ENCODE measurements around the gene ARHGAP44. TPM values are rescaled to one million over a fixed set of nuclear protein-coding genes. Genes with fewer than 3 reads are reported as not detected.

The ARHGAP44 gene
- total RNA-seq, 4 donors from 2014 or later: 1.4 to 6.2 (median 2.1) TPM

DNA sequence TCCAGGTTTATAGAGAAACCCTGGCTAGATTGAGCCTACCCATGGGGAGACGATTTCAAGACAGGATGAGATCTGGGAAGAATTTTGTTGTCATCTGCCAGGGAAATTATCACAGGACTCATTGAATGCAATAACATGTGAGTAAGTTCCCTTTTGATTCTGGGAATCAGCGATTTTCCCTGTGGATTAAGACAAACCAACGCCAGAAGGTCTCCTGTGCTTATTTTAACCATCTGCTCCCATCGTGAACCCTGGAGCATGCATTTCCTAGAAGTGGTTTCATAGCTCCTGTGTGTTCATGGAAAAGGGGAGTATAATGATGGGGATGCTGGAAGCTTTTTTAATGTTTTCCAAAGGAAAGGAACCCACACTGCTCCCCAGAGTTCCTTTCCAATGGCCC, 21.0 kb upstream of the ARHGAP44 start:
- intact Hi-C loops (cut with DNase I; ENCODE audit: low total_unique reads): no loop called here
- no peak for ATAC-seq
- TF ChIP-seq, protein P1, sequence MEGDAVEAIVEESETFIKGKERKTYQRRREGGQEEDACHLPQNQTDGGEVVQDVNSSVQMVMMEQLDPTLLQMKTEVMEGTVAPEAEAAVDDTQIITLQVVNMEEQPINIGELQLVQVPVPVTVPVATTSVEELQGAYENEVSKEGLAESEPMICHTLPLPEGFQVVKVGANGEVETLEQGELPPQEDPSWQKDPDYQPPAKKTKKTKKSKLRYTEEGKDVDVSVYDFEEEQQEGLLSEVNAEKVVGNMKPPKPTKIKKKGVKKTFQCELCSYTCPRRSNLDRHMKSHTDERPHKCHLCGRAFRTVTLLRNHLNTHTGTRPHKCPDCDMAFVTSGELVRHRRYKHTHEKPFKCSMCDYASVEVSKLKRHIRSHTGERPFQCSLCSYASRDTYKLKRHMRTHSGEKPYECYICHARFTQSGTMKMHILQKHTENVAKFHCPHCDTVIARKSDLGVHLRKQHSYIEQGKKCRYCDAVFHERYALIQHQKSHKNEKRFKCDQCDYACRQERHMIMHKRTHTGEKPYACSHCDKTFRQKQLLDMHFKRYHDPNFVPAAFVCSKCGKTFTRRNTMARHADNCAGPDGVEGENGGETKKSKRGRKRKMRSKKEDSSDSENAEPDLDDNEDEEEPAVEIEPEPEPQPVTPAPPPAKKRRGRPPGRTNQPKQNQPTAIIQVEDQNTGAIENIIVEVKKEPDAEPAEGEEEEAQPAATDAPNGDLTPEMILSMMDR (IDR thresholded peaks at IDR 0.05 in 4 of 5, conservative IDR thresholded peaks at IDR 0.05 in 1 of 5): no peak
- TF ChIP-seq POLR2A (IDR thresholded peaks at IDR 0.05): no peak
- Histone ChIP-seq H3K27ac (no peak overlapping the region), H3K4me1 (no peaks in the 10 kb centered on the region), H3K36me3 (no peaks in the 10 kb centered on the region), H3K27me3 (no peaks in the 10 kb centered on the region), H3K9me3 (no peaks in the 10 kb centered on the region), H3K4me3 (no peak overlapping the region)
- DNase-seq: no peak
- in situ Hi-C loops (cut with MboI; ENCODE audit: low sequenced_read_pairs in 4 of 4): no loop called here

DNA sequence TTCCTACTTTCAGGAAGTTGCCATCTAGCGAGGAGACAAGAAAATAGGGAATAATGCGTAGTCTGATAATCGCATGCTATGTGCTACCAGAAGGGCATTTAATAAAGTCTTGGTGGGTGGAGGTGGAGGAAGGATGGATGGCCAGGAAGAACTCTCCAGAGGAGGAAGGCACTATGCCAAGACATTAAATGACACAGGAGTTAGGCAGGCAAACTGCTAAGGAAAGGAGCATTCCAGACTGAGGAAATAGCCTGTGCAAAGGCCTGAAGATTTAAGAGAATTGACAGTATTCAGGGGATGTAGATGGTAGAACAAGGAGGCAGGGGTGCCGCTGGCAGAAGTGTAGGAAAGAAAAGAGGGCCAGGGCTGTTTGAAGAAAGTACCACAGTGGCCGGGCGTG, 19.3 kb upstream of the ARHGAP44 start:
- Histone ChIP-seq H3K36me3 (no peaks in the 10 kb centered on the region), H3K4me1 (no peaks in the 10 kb centered on the region), H3K27ac (no peak overlapping the region), H3K9me3 (no peaks in the 10 kb centered on the region), H3K4me3 (no peak overlapping the region), H3K27me3 (no peaks in the 10 kb centered on the region)
- intact Hi-C loops (cut with DNase I; ENCODE audit: low total_unique reads) (no loop called here), in situ Hi-C loops (cut with MboI; ENCODE audit: low sequenced_read_pairs in 4 of 4) (no loop called here)
- no peak for DNase-seq
- no peak for TF ChIP-seq POLR2A (IDR thresholded peaks at IDR 0.05)
- TF ChIP-seq, protein P1 (IDR thresholded peaks at IDR 0.05 in 4 of 5, conservative IDR thresholded peaks at IDR 0.05 in 1 of 5): no peak
- no peak for ATAC-seq

DNA sequence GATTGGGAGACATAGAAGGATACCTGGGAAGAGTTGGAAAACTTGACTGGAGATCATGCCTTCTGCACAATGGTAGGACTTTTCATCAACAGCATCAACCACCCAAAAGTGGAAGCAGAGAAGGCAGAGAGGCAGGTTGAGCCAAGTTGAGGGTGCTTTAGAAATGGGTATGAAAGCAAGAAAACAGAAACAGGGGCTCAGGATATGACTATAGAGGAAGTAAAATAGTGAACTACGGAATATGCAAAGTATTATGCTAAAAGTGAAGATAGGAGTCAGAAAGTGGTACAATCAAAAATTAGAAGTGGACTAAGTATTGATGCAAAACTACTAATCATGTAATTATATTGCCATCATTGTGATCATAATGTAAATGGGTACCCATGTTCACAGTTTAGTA, 16.1 kb upstream of the ARHGAP44 start:
- no peak for ATAC-seq
- Histone ChIP-seq H3K9me3 (no peaks in the 10 kb centered on the region), H3K4me3 (no peak overlapping the region), H3K27ac (no peak overlapping the region), H3K27me3 (no peaks in the 10 kb centered on the region), H3K4me1 (no peaks in the 10 kb centered on the region), H3K36me3 (no peaks in the 10 kb centered on the region)
- TF ChIP-seq POLR2A (IDR thresholded peaks at IDR 0.05): no peak
- TF ChIP-seq, protein P1 (IDR thresholded peaks at IDR 0.05 in 4 of 5, conservative IDR thresholded peaks at IDR 0.05 in 1 of 5): no peak
- intact Hi-C loops (cut with DNase I; ENCODE audit: low total_unique reads) (no loop called here), in situ Hi-C loops (cut with MboI; ENCODE audit: low sequenced_read_pairs in 4 of 4) (no loop called here)
- no peak for DNase-seq

DNA sequence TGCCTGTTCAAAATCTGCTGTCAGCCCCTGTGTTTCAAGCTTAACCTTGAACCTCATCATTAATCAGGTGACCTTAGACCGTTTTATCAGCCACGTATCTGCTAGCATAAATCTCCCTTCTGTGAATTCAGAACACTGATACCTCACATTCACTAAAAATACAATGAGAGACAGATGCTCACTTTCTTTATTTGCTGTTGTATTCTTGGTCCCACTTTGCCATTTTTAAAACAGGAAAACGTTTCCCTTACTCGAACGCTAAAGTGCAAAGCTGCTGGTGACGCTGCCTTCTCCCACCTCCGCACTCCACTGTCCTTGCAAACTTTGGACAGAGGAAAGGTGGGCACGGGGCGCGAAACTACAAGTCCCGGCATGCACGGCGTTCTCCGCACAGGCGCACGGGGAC, 220 bp upstream of the ARHGAP44 start:
- TF ChIP-seq, protein P1 (IDR thresholded peaks at IDR 0.05 in 4 of 5, conservative IDR thresholded peaks at IDR 0.05 in 1 of 5): no peak
- no peak for TF ChIP-seq POLR2A (IDR thresholded peaks at IDR 0.05)
- H3K4me1 ChIP-seq: no peaks in the 10 kb centered on the region
- peaks cover 0 to 15% (median 0%) of the 10 kb centered on the region in 3 donors for H3K27me3 ChIP-seq
- H3K9me3 ChIP-seq: no peaks in the 10 kb centered on the region
- ATAC-seq: no peak
- H3K36me3 ChIP-seq: no peaks in the 10 kb centered on the region
- in situ Hi-C loops (cut with MboI; ENCODE audit: low sequenced_read_pairs in 4 of 4): no loop called here
- peak overlapping the region in 1 of 4 donors; percentile 66 for H3K27ac ChIP-seq
- H3K4me3 ChIP-seq: peak overlapping the region; percentile 62 to 70 (median 67)
- intact Hi-C loops (cut with DNase I; ENCODE audit: low total_unique reads): no loop called here
- peak in 1 of 2 donors; percentile 25 for DNase-seq

Measured in gastrocnemius medialis (tissue), 4 donors.